AG08395 (cell line): Measurements from ENCODE around the gene PLK3.
"Not testable (repeated sequence)": the region's sequence is repeated elsewhere in the genome, so short reads cannot be mapped to it uniquely, and the experiment has no call there.

Source experiments
- DNase-seq: peaks from one replicate; pipeline ENCODE4 v3.0.0; 2012; ENCODE audit warnings: mixed read lengths, low spot score

PLK3 gene

DNA sequence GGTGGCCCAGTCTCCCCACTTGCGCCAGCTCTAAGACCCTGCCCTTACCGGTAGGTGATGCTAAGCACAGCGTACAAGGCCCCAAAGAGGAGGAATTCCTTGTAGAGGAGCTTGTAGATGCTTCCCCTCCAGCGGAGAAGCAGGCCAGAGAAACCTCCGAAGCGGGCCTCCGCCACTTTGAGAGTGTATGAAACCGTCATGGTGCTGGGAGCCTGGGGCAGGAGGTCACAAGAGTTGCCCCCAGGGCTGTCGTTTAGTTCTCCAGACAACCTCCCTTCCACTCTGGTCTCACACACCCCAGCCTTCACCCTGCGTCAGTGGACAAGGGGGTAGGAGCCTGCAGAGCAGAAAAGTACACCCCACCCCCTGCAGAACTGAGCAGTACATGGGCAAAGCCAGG lies 12.7 kb upstream of the PLK3 start:
- no peak for DNase-seq

GRCh38 chr1:44788120-44788860 lies 11.9 kb upstream of the PLK3 start, which contains the start of gene BEST4:
BEST4 (minus strand) TSS chr1:44788170; CDS start chr1:44787705, 465 bp downstream.
- no peak for DNase-seq

DNA sequence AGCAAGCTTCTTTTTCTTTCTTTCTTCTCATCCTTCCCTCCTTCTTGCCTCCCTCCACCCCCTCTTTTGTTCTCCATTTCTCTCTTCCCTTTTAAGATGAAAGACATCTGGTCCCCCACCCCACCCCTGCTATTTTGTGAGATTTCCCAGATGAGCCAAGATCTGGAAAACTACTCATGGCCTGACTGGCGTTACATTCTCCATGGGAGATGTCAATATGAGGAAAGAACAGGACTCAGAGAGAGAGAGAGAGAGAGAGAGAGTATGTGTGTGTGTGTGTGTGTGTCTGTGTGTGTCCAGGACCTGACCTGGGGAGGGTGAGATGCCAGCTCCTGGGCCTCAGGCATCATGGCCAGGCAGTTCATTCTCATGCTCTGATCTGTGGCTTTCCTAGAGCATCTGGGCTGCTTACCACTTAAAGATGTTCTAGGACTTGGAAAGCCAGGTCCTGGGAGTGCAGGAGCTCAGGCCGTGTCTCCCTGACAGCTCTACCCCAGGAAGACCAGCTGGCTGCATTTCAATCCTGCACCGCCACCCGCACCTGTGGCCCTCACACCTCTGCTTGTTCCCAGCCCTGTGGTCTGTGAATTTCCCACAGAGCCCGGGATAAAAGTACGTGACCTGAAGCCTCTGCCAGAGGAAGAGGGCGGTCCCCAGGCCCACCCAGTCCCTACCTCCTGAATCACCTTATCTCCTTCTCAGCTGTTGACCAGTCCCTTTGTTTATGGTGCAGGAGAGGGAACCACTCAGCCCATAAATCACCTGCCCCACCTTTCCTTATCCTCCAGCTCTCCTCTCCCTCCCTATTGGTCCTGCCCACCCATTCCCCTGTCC lies 9.0 kb upstream of the PLK3 start:
- no peak for DNase-seq

- DNase-seq, result no peak
Measured at GRCh38 chr1:44792736-44793502, 7.3 kb upstream of the PLK3 start.

DNA sequence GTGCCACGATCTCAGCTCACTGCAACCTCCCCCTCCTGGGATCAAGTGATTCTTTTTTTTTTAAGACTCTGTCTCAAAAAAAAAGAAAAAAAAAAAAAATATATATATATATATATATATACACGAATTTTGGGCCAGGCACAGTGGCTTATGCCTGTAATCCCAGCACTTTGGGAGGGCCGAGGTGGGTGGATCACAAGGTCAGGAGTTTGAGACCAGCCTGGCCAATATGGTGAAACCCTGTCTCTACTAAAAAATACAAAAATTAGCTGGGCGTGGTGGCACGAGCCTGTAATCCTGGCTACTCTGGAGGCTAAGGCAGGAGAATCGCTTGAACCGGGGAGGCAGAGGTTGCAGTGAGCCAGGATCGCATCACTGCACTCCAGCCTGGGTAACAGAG lies 2.3 kb upstream of the PLK3 start:
- not testable (repeated sequence) for DNase-seq

GRCh38 chr1:44798481-44799365 lies 1.5 kb upstream of the PLK3 start:
- DNase-seq, result no peak

DNA sequence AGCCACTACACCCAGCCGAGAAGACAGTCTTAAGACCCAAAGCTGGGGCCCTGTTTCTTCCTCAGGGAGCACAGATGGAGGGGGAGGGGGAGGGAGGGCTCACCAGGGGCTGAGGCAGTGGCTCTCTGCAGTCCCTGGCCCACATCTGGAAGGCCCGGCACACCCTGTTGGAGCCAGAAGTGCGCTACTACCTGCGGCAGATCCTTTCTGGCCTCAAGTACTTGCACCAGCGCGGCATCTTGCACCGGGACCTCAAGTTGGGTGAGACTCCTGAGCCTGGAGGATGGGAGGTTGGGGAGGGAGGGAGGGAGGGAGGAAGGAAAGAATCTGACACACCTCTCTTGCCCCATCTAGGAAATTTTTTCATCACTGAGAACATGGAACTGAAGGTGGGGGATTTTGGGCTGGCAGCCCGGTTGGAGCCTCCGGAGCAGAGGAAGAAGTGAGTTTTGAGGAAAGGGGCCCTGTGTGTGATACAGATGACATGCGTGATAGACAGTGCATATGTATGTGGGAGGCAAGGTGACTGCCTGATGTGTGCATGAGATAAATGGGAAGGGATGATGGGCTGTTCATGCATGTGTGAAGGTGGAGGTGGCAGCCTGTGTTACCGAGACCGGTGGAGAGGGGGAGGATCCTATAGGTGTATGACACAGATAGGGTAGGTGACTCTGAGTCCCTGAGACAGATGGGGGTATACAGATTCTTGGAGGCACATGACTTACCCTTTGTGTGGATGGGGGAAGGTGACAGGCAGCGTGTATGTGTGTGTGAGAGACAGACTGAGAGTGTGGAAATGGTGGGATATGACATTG lies 1.5 kb downstream of the PLK3 start:
- no peak for DNase-seq

GRCh38 chr1:44802306-44803061 lies 2.3 kb downstream of the PLK3 start:
- no peak for DNase-seq

GRCh38 chr1:44803062-44803311 lies 2.8 kb downstream of the PLK3 start:
- DNase-seq, result no peak

GRCh38 chr1:44803312-44804095 lies 3.3 kb downstream of the PLK3 start:
- DNase-seq, result no peak

DNA sequence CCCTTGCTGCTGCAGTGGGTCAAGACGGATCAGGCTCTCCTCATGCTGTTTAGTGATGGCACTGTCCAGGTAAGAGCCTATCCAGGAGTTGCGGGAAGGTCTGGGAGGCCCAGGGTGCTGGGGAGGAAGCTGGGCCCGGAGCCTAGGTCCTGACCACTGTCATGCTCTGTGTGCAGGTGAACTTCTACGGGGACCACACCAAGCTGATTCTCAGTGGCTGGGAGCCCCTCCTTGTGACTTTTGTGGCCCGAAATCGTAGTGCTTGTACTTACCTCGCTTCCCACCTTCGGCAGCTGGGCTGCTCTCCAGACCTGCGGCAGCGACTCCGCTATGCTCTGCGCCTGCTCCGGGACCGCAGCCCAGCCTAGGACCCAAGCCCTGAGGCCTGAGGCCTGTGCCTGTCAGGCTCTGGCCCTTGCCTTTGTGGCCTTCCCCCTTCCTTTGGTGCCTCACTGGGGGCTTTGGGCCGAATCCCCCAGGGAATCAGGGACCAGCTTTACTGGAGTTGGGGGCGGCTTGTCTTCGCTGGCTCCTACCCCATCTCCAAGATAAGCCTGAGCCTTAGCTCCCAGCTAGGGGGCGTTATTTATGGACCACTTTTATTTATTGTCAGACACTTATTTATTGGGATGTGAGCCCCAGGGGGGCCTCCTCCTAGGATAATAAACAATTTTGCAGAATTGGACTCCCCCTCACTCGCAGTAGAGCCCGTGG lies 5.3 kb downstream of the PLK3 start:
- DNase-seq, result no peak

DNA sequence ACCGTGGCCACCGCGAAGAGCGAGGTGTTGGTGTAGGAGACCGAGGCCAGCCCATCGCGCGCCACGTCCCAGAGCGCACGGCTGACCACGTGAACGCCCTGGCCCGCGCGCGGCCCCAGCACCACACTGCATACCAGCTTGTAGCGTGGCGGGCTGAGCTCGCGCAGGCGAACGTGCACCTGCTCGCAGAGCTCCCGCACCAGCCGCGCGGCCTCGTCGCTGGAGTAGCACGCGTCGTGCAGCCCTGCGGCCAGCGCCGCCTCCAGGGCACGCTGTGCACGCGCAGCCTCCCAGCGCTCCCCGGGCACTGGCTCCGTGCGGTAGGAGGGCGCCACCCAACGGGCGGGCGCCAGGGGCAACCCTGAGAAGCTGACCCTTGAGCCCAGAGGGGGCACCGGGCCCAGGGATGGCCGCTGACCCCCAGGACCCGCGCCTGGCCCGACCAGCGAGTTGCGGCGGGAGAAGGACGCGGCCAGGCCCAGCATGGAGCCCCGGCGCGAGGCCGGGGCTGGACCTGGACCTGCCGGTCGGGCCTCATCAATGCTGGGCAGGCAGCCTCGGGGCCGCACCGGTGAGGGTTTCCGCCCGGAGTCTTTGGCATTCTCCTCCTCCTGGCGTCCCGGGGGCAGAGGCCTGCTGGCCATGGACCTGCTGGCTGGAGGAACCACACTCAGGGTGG lies 6.0 kb downstream of the PLK3 start:
- no peak for DNase-seq

- DNase-seq, result no peak
Measured at GRCh38 chr1:44806704-44807363, 6.7 kb downstream of the PLK3 start, which contains the start of gene DYNLT4. DYNLT4 (minus strand) TSS chr1:44807351; CDS start chr1:44806668, 683 bp downstream.

DNA sequence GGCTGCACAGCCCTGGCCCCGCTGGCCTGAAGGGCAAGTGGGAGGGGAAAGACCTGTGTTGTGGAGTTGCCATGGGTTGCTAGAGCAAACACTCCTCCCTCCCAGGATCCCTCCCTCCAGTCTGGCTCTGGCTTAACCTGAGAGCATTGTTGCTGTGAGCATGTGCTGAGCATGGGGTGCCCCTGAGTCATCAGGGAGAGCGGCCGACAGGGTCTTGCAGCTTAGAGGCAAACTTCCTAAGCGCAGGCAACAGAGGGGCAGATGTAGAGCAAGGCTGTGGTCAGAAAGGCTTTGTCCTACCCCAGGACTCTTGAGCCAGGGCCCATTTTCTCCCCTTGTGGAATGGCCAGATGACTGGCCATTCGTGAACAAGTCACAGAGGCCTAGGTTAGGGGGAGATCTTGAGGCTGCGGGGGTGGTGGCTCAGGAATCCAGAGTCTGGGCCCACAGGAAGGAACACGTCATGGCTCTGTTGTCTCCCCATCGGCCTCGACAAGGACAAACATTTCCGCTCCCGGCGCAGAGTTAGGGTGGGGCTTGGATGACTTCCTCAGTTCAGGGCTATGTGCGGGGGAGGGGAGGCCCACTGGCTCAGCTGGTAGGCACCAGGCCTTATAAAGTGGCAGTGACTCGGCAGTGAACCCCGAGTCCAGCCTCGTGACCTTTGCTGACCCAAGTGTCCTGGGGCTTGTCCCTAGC lies 7.3 kb downstream of the PLK3 start:
- peak; percentile 96 for DNase-seq

DNA sequence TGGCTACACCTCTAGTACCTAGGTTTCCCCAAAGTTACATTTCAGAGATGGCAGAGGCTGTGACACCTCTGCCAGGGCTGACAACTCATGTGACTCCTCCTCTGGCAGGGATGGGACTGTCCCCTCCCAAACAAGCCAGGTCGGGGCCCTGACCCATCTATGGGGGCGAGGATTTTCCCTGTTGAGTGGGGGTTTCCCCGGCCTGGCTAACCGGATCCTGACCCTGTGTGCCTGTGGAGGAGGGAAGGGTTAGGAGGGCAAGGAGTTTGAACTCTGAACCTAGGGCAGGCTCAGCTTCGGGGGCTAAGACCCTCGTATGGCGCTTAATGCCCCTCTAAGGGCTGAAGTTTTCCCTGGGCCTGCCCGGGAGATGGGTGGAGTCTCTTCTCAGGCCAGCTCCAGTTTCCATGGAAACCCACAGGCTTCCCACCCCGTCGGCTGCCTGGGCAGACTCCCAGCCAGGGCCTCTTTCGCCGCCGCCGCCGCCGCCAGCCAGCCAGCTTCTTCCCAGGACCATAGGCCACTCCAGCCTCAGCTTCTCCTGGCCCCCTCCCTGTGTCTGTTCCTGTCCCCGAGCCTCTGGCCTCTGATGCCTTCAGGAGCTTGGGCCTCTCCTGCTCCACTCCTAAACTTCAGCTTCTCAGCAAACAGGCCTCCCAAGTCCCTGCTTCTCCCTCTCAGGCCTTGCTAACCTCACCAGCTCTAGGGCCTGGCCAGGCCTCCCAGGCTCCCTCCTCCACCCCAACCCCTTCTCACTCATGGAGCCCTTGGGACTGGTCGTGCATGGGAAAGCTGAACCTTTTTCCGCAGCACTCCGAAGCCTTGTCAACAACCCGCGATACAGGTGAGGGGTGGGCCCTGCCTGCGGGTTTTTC lies 8.1 kb downstream of the PLK3 start, which contains the start of gene BTBD19:
Gene BTBD19, plus strand, starts transcription at position 461 of the 875 bp plus-strand sequence. Its CDS starts 298 bp downstream, at position 759.
- peak; percentile 91 for DNase-seq
